ENCODE measurements around the gene KIAA1217.

GRCh38 chr10:24494777-24495176 is 285.8 kb downstream of the KIAA1217 start:
- TF ChIP-seq CTCF (IDR thresholded peaks at IDR 0.05) (no peak), POLR2A (IDR thresholded peaks at IDR 0.05) (no peak)

Data from thyroid gland (tissue), 4 donors.